Vagina (tissue), 2 donors: ENCODE data around the gene USP40. TPM values are rescaled to one million over a fixed set of nuclear protein-coding genes. Genes with fewer than 3 reads are reported as not detected.

Experiments used
- DNase-seq, 2 donors: peaks; one replicate each; pipeline ENCODE4 v3.0.0-alpha.2; 2017; ENCODE audit errors: extremely low spot score in 2 of 2
- H3K27ac ChIP-seq: fragments of 200-600 bp; sonication (generic); one replicate; pipeline ENCODE4 v1.5.1; 2019
- H3K27me3 ChIP-seq: fragments of 200-600 bp; sonication (generic); one replicate; pipeline ENCODE4 v1.5.1; 2019
- H3K36me3 ChIP-seq, 2 donors: fragments of 200-600 bp; sonication (generic); one replicate each; pipeline ENCODE4 v1.5.1; 2017 to 2019
- H3K4me1 ChIP-seq: fragments of 200-600 bp; sonication (generic); one replicate; pipeline ENCODE4 v1.5.1; 2019
- H3K4me3 ChIP-seq, 2 donors: fragments of 200-600 bp; sonication (generic); 1 replicate in 1 of 2; 2 replicates in 1 of 2; pipeline ENCODE4 v1.5.1; 2016 to 2019
- H3K9me3 ChIP-seq: fragments of 200-600 bp; sonication (generic); one replicate; pipeline ENCODE4 v1.5.1; 2019
- CTCF ChIP-seq, 3 experiments: fragments of 450-650 bp in 2 of 3; fragments of 200-600 bp in 1 of 3; sonication (generic) in 1 of 3; IDR thresholded peaks; one replicate each; pipeline ENCODE4 v1.5.1; 2017 to 2019; ENCODE audit warnings: antibody characterized with exemption in 3 of 3, mild to moderate bottlenecking in 2 of 3, moderate library complexity in 2 of 3
- POLR2A ChIP-seq, 2 donors: fragments of 450-650 bp; IDR thresholded peaks; one replicate each; pipeline ENCODE4 v1.6.1; 2017; ENCODE audit warnings: antibody characterized with exemption in 2 of 2, mild to moderate bottlenecking in 2 of 2, moderate library complexity in 2 of 2
- POLR2AphosphoS5 ChIP-seq, 2 donors: sonication (generic); formaldehyde crosslinking; IDR thresholded peaks; one replicate each; pipeline ENCODE4 v1.9.0; 2017; ENCODE audit warnings: antibody characterized with exemption in 2 of 2, mild to moderate bottlenecking in 2 of 2, low read depth in 1 of 2; ENCODE audit not compliant: insufficient read depth in 1 of 2
- intact Hi-C: fragments of 100-400 bp; cut with DNase I; formaldehyde crosslinking; loops from one replicate; pipeline ENCODE4 v1.15.1; 2023
- total RNA-seq: library from RNA; depleted of rRNA; stranded (reverse); fragments of >200 nt; gene quantifications from one replicate; pipeline ENCODE4 v1.2.3, GENCODE V29; 2016

The USP40 gene
- total RNA-seq, 1 donor from 2014 or later = 50.1 TPM

- H3K27me3 ChIP-seq = no peaks in the 10 kb centered on the region
- H3K9me3 ChIP-seq = no peaks in the 10 kb centered on the region
- no peak for DNase-seq
- intact Hi-C loops = no loop called here
- H3K4me1 ChIP-seq = no peaks in the 10 kb centered on the region
- H3K36me3 ChIP-seq = peaks cover 0 to 40% of the 10 kb centered on the region in 2 donors
- H3K27ac ChIP-seq = no peak overlapping the region
- H3K4me3 ChIP-seq = no peak overlapping the region
- TF ChIP-seq CTCF (IDR thresholded peaks at IDR 0.05) (no peak), POLR2AphosphoS5 (IDR thresholded peaks at IDR 0.05; ENCODE audit: insufficient read depth in 1 of 2, low read depth in 1 of 2) (no peak), POLR2A (IDR thresholded peaks at IDR 0.05) (no peak)
Observed at GRCh38 chr2:233453111-233453915, 113.3 kb downstream of the USP40 start.

GRCh38 chr2:233451950-233452349 lies 114.6 kb downstream of the USP40 start:
- H3K9me3 ChIP-seq = no peaks in the 10 kb centered on the region
- no peaks in the 10 kb centered on the region for H3K27me3 ChIP-seq
- TF ChIP-seq POLR2AphosphoS5 (IDR thresholded peaks at IDR 0.05; ENCODE audit: insufficient read depth in 1 of 2, low read depth in 1 of 2) = no peak
- TF ChIP-seq POLR2A (IDR thresholded peaks at IDR 0.05) = no peak
- TF ChIP-seq CTCF (IDR thresholded peaks at IDR 0.05) = no peak
- H3K4me1 ChIP-seq = no peaks in the 10 kb centered on the region
- no peak overlapping the region for H3K27ac ChIP-seq
- no peak overlapping the region for H3K4me3 ChIP-seq
- intact Hi-C loops = no loop called here
- H3K36me3 ChIP-seq = peaks cover 0 to 40% of the 10 kb centered on the region in 2 donors
- DNase-seq = no peak

- no peaks in the 10 kb centered on the region for H3K4me1 ChIP-seq
- H3K9me3 ChIP-seq = no peaks in the 10 kb centered on the region
- H3K27ac ChIP-seq = no peak overlapping the region
- H3K27me3 ChIP-seq = no peaks in the 10 kb centered on the region
- TF ChIP-seq CTCF (IDR thresholded peaks at IDR 0.05) (no peak), POLR2A (IDR thresholded peaks at IDR 0.05) (no peak), POLR2AphosphoS5 (IDR thresholded peaks at IDR 0.05; ENCODE audit: insufficient read depth in 1 of 2, low read depth in 1 of 2) (no peak)
- no peak overlapping the region for H3K4me3 ChIP-seq
- intact Hi-C loops = no loop called here
- no peak for DNase-seq
- H3K36me3 ChIP-seq = peaks cover 0 to 42% of the 10 kb centered on the region in 2 donors
Observed at GRCh38 chr2:233450864-233451575, 115.6 kb downstream of the USP40 start.

- DNase-seq = no peak
- Histone ChIP-seq H3K4me3 (no peak overlapping the region), H3K27ac (no peak overlapping the region), H3K36me3 (peaks cover 0 to 48% of the 10 kb centered on the region in 2 donors), H3K4me1 (no peaks in the 10 kb centered on the region), H3K27me3 (no peaks in the 10 kb centered on the region), H3K9me3 (no peaks in the 10 kb centered on the region)
- intact Hi-C loops = no loop called here
- TF ChIP-seq POLR2AphosphoS5 (IDR thresholded peaks at IDR 0.05; ENCODE audit: insufficient read depth in 1 of 2, low read depth in 1 of 2) (no peak), CTCF (IDR thresholded peaks at IDR 0.05) (no peak), POLR2A (IDR thresholded peaks at IDR 0.05) (no peak)
Observed at GRCh38 chr2:233449921-233450863, 116.4 kb downstream of the USP40 start.
